BE2C (cell line): Measurements from ENCODE around the gene OR8B3.
"Not testable (repeated sequence)": the region's sequence is repeated elsewhere in the genome, so short reads cannot be mapped to it uniquely, and the experiment has no call there.

ENCODE experiments used
- DNase-seq: peaks from one replicate; pipeline ENCODE4 v3.0.0-alpha.2; 2020
- H3K27me3 ChIP-seq: fragments of 250-450 bp; sonication (Bioruptor Pico); 2 replicates; pipeline ENCODE4 v1.5.1; 2020; ENCODE audit warnings: mild to moderate bottlenecking
- H3K36me3 ChIP-seq: fragments of 250-450 bp; sonication (Bioruptor Pico); 2 replicates; pipeline ENCODE4 v1.5.1; 2020; ENCODE audit warnings: mild to moderate bottlenecking
- H3K4me1 ChIP-seq: fragments of 250-450 bp; sonication (Bioruptor Pico); 2 replicates; pipeline ENCODE4 v1.5.1; 2020
- H3K4me3 ChIP-seq: 2 replicates; pipeline ENCODE4 v1.5.1; 2011; ENCODE audit warnings: low read depth, low read length
- H3K9me3 ChIP-seq: fragments of 250-450 bp; sonication (Bioruptor Pico); 2 replicates; pipeline ENCODE4 v1.5.1; 2020
- CTCF ChIP-seq: IDR thresholded peaks from 2 replicates; pipeline ENCODE4 v1.5.1; 2012; ENCODE audit warnings: mild to moderate bottlenecking, low read depth, low read length

Gene OR8B3

GRCh38 chr11:124415356-124415923 is 16.6 kb upstream of the OR8B3 start:
- Histone ChIP-seq H3K4me1 (no peaks in the 10 kb centered on the region), H3K9me3 (no peaks in the 10 kb centered on the region), H3K36me3 (no peaks in the 10 kb centered on the region), H3K27me3 (peaks cover 39% of the 10 kb centered on the region), H3K4me3 (no peak overlapping the region)
- DNase-seq: no peak
- TF ChIP-seq CTCF: peak; percentile 61

- Histone ChIP-seq H3K4me1 (no peaks in the 10 kb centered on the region), H3K4me3 (no peak overlapping the region), H3K36me3 (no peaks in the 10 kb centered on the region), H3K9me3 (no peaks in the 10 kb centered on the region), H3K27me3 (peaks cover 62% of the 10 kb centered on the region)
- DNase-seq: no peak
- TF ChIP-seq CTCF: no peak
These were observed 11.1 kb upstream of the OR8B3 start for GRCh38 chr11:124409906-124410305.

- TF ChIP-seq CTCF: no peak
- no peaks in the 10 kb centered on the region for H3K9me3 ChIP-seq
- no peak overlapping the region for H3K4me3 ChIP-seq
- H3K27me3 ChIP-seq: peaks cover 27% of the 10 kb centered on the region
- no peaks in the 10 kb centered on the region for H3K36me3 ChIP-seq
- DNase-seq: no peak
- H3K4me1 ChIP-seq: no peaks in the 10 kb centered on the region
These were observed 6.8 kb upstream of the OR8B3 start for GRCh38 chr11:124405581-124405980.

- not testable (repeated sequence) for H3K36me3 ChIP-seq, DNase-seq, H3K9me3 ChIP-seq, H3K4me3 ChIP-seq, H3K4me1 ChIP-seq
- H3K27me3 ChIP-seq: peaks cover 21% of the 10 kb centered on the region
These were observed 4.4 kb upstream of the OR8B3 start for GRCh38 chr11:124403186-124403585.

GRCh38 chr11:124402326-124402922 is 3.6 kb upstream of the OR8B3 start:
- no peaks in the 10 kb centered on the region for H3K36me3 ChIP-seq
- H3K27me3 ChIP-seq: peaks cover 15% of the 10 kb centered on the region
- no peak overlapping the region for H3K4me3 ChIP-seq
- H3K4me1 ChIP-seq: no peaks in the 10 kb centered on the region
- peak; percentile 81 for DNase-seq
- TF ChIP-seq CTCF: peak; percentile 91
- H3K9me3 ChIP-seq: no peaks in the 10 kb centered on the region

GRCh38 chr11:124396847-124397246 is 2.0 kb downstream of the OR8B3 start:
- not testable (repeated sequence) for H3K4me3 ChIP-seq, H3K27me3 ChIP-seq, H3K4me1 ChIP-seq, H3K9me3 ChIP-seq, H3K36me3 ChIP-seq, DNase-seq

- Histone ChIP-seq H3K4me3 (no peak overlapping the region), H3K4me1 (no peaks in the 10 kb centered on the region), H3K27me3 (no peaks in the 10 kb centered on the region), H3K9me3 (no peaks in the 10 kb centered on the region), H3K36me3 (no peaks in the 10 kb centered on the region)
- no peak for DNase-seq
- no peak for TF ChIP-seq CTCF
These were observed 4.4 kb downstream of the OR8B3 start for GRCh38 chr11:124394408-124394807.
